H1 (cell line): ENCODE data around the gene IL1RAPL1. TPM values are rescaled to one million over a fixed set of nuclear protein-coding genes. Genes with fewer than 3 reads are reported as not detected.

ENCODE experiments used
- CTCF ChIA-PET: fragments of 300-600 bp; sonication (Branson Sonifier 250); formaldehyde crosslinking; loops from one replicate; lab custom pipeline; 2021; ENCODE audit not compliant: partially characterized antibody; lab: Charles Lee
- POLR2A ChIA-PET: fragments of 300-600 bp; sonication (Branson Sonifier 250); formaldehyde crosslinking; loops from one replicate; lab custom pipeline; 2021; ENCODE audit warnings: inconsistent platforms; ENCODE audit not compliant: partially characterized antibody; lab: Charles Lee
- DNase-seq, 2 experiments: peaks; one replicate each; pipeline versions ENCODE4 v3.0.0 to v3.0.0-alpha.2; 2010 to 2022; ENCODE audit warnings: low spot score in 2 of 2, low read depth in 1 of 2, mixed read lengths in 1 of 2
- FAIRE-seq: peaks from 2 replicates; lab custom pipeline; 2011; peaks lifted over from hg19 to GRCh38; lab: Jason Lieb, UNC
- H2AFZ ChIP-seq: 2 replicates; pipeline ENCODE4 v1.8.1; 2012; ENCODE audit warnings: low read length, inconsistent platforms
- H2AK5ac ChIP-seq: 2 replicates; pipeline ENCODE4 v1.6.1; 2013; ENCODE audit warnings: low read depth, low read length
- H2BK120ac ChIP-seq: replicated peaks from 2 replicates; pipeline ENCODE3; 2013; ENCODE audit warnings: low read depth, low read length, inconsistent platforms
- H2BK12ac ChIP-seq: 2 replicates; pipeline ENCODE4 v1.6.1; 2013; ENCODE audit warnings: low read depth, low read length
- H2BK15ac ChIP-seq: 2 replicates; pipeline ENCODE4 v1.6.1; 2013; ENCODE audit warnings: low read length
- H2BK20ac ChIP-seq: 2 replicates; pipeline ENCODE4 v1.6.1; 2013; ENCODE audit warnings: low read length
- H2BK5ac ChIP-seq: 2 replicates; pipeline ENCODE4 v1.6.1; 2013; ENCODE audit warnings: low read depth, low read length
- H3K14ac ChIP-seq: 2 replicates; pipeline ENCODE4 v1.6.1; 2013; ENCODE audit warnings: inconsistent platforms; ENCODE audit not compliant: insufficient read length
- H3K18ac ChIP-seq: 2 replicates; pipeline ENCODE4 v1.6.1; 2013; ENCODE audit warnings: low read length; ENCODE audit errors: extremely low read depth
- H3K23ac ChIP-seq: 2 replicates; pipeline ENCODE4 v1.6.1; 2013; ENCODE audit warnings: inconsistent platforms; ENCODE audit not compliant: insufficient read length
- H3K23me2 ChIP-seq: 2 replicates; pipeline ENCODE4 v1.6.1; 2013; ENCODE audit warnings: low read depth, low read length
- H3K27ac ChIP-seq: 2 replicates; pipeline ENCODE4 v1.6.1; 2011; ENCODE audit warnings: low read depth, low read length, inconsistent platforms
- H3K27me3 ChIP-seq, 4 experiments: replicated peaks in 1 of 4; 1 replicate in 1 of 4; 2 replicates in 3 of 4; pipeline versions ENCODE4 v1.6.1 to v1.8.1; 2011 to 2013; ENCODE audit warnings: low read length in 3 of 4, mild to moderate bottlenecking in 3 of 4, inconsistent platforms in 2 of 4, mixed read lengths in 2 of 4, moderate library complexity in 1 of 4; ENCODE audit not compliant: control insufficient read depth in 3 of 4, insufficient read depth in 3 of 4; ENCODE audit errors: extremely low read depth in 1 of 4
- H3K36me3 ChIP-seq, 4 experiments: 2 replicates each; pipeline versions ENCODE4 v1.6.1 to v1.8.1; 2011 to 2013; ENCODE audit warnings: mild to moderate bottlenecking in 4 of 4, low read length in 3 of 4, moderate library complexity in 2 of 4, control low read depth in 1 of 4, inconsistent platforms in 1 of 4; ENCODE audit not compliant: insufficient read depth in 4 of 4, control insufficient read depth in 2 of 4
- H3K4ac ChIP-seq: replicated peaks from 2 replicates; pipeline ENCODE3; 2013; ENCODE audit warnings: low read length, low read depth, mixed read lengths, inconsistent platforms; ENCODE audit not compliant: insufficient read length
- H3K4me1 ChIP-seq, 4 experiments: replicated peaks in 1 of 4; 1 replicate in 1 of 4; 2 replicates in 3 of 4; pipeline versions ENCODE4 v1.6.1 to v1.8.1; 2011 to 2013; ENCODE audit warnings: low read length in 3 of 4, inconsistent platforms in 2 of 4, mixed read lengths in 1 of 4; ENCODE audit not compliant: insufficient read depth in 4 of 4, control insufficient read depth in 3 of 4
- H3K4me2 ChIP-seq, 2 experiments: 2 replicates each; pipeline versions ENCODE4 v1.6.1 to v1.8.1; 2011 to 2013; ENCODE audit warnings: low read depth in 2 of 2, low read length in 2 of 2, control low read depth in 1 of 2, inconsistent platforms in 1 of 2, mild to moderate bottlenecking in 1 of 2; ENCODE audit not compliant: insufficient read depth in 1 of 2
- H3K4me3 ChIP-seq, 4 experiments: fragments of 200-600, 300-600 bp in 1 of 4; sonication (generic), shearing (Covaris generic), sonication (Bioruptor Twin) in 1 of 4; 2 replicates each; pipeline versions ENCODE4 v1.5.1 to v1.8.1; 2011 to 2016; ENCODE audit warnings: low read length in 4 of 4, low read depth in 3 of 4, control low read depth in 2 of 4, inconsistent platforms in 2 of 4, mild to moderate bottlenecking in 2 of 4, mixed read lengths in 1 of 4, moderate library complexity in 1 of 4; ENCODE audit not compliant: insufficient read depth in 2 of 4; ENCODE audit errors: extremely low read depth in 1 of 4
- H3K56ac ChIP-seq: replicated peaks from 2 replicates; pipeline ENCODE3; 2013; ENCODE audit warnings: low read depth, mild to moderate bottlenecking, mixed read lengths, low read length, inconsistent platforms; ENCODE audit not compliant: insufficient read length
- H3K79me1 ChIP-seq: 2 replicates; pipeline ENCODE4 v1.6.1; 2013; ENCODE audit warnings: low read depth, low read length, control low read depth
- H3K79me2 ChIP-seq, 2 experiments: 2 replicates each; pipeline versions ENCODE4 v1.6.1 to v1.8.1; 2012 to 2013; ENCODE audit warnings: low read length in 2 of 2, mild to moderate bottlenecking in 2 of 2, inconsistent platforms in 1 of 2; ENCODE audit not compliant: insufficient read depth in 2 of 2, control insufficient read depth in 1 of 2
- H3K9ac ChIP-seq, 4 experiments: replicated peaks in 1 of 4; 1 replicate in 1 of 4; 2 replicates in 3 of 4; pipeline versions ENCODE4 v1.6.1 to v1.8.1; 2011 to 2013; ENCODE audit warnings: low read depth in 3 of 4, low read length in 3 of 4, control low read depth in 2 of 4, mild to moderate bottlenecking in 2 of 4, moderate library complexity in 2 of 4, inconsistent platforms in 1 of 4; ENCODE audit errors: extremely low read depth in 1 of 4
- H3K9me3 ChIP-seq, 2 experiments: 2 replicates each; pipeline versions ENCODE4 v1.6.1 to v1.8.1; 2012 to 2013; ENCODE audit warnings: mild to moderate bottlenecking in 2 of 2, moderate library complexity in 2 of 2, control low read depth in 1 of 2, inconsistent platforms in 1 of 2, low read depth in 1 of 2, low read length in 1 of 2, mixed read lengths in 1 of 2; ENCODE audit not compliant: insufficient read depth in 2 of 2
- H4K20me1 ChIP-seq, 2 experiments: replicated peaks in 1 of 2; 2 replicates each; pipeline versions ENCODE3 to v1.8.1; 2011 to 2013; ENCODE audit warnings: inconsistent platforms in 2 of 2, low read length in 2 of 2, mild to moderate bottlenecking in 1 of 2; ENCODE audit not compliant: insufficient read depth in 2 of 2, control insufficient read depth in 1 of 2
- H4K5ac ChIP-seq: 2 replicates; pipeline ENCODE4 v1.6.1; 2013; ENCODE audit warnings: low read length, low read depth, mixed read lengths, inconsistent platforms; ENCODE audit not compliant: insufficient read length
- H4K8ac ChIP-seq: 2 replicates; pipeline ENCODE4 v1.8.0; 2013; ENCODE audit warnings: mild to moderate bottlenecking, moderate library complexity, low read length, inconsistent platforms; ENCODE audit not compliant: insufficient read depth; ENCODE audit errors: extremely low read depth
- H4K91ac ChIP-seq: replicated peaks from 2 replicates; pipeline ENCODE3; 2013; ENCODE audit warnings: low read length, mixed read lengths, inconsistent platforms; ENCODE audit not compliant: insufficient read length
- BCL11A ChIP-seq, 2 experiments: IDR thresholded peaks; one replicate each; pipeline ENCODE4 v1.6.1; 2011; ENCODE audit warnings: low read depth in 2 of 2, low read length in 2 of 2, mild to moderate bottlenecking in 2 of 2
- CHD1 ChIP-seq: IDR thresholded peaks from 2 replicates; pipeline ENCODE4 v1.6.1; 2012; ENCODE audit warnings: low read depth, low read length, improper control_type of control experiment
- CTBP2 ChIP-seq: IDR thresholded peaks from 2 replicates; pipeline ENCODE4 v1.7.0; 2011; ENCODE audit warnings: borderline replicate concordance, mild to moderate bottlenecking, moderate library complexity, mixed read lengths, low read length; ENCODE audit not compliant: insufficient read depth, insufficient read length
- EZH2 ChIP-seq: fragments of 200-600 bp; sonication (generic); IDR thresholded peaks from 2 replicates; pipeline ENCODE4 v1.7.1; 2012; ENCODE audit warnings: low read depth, mild to moderate bottlenecking, moderate library complexity, low read length, inconsistent platforms; ENCODE audit not compliant: severe bottlenecking
- GTF2F1 ChIP-seq: IDR thresholded peaks from 2 replicates; pipeline ENCODE4 v1.6.1; 2012; ENCODE audit warnings: low read depth, low read length, improper control_type of control experiment, borderline replicate concordance
- NRF1 ChIP-seq: IDR thresholded peaks from 2 replicates; pipeline ENCODE4 v1.6.1; 2011; ENCODE audit warnings: mild to moderate bottlenecking, low read depth, low read length, improper control_type of control experiment
- POLR2AphosphoS5 ChIP-seq: IDR thresholded peaks from 2 replicates; pipeline ENCODE4 v1.6.1; 2011; ENCODE audit warnings: low read depth, low read length
- RFX5 ChIP-seq: IDR thresholded peaks from 2 replicates; pipeline ENCODE4 v1.6.1; 2011; ENCODE audit warnings: low read depth, low read length, improper control_type of control experiment, borderline replicate concordance
- RNF2 ChIP-seq: fragments of 200-900, 300-1000 bp; sonication (generic); IDR thresholded peaks from 2 replicates; pipeline ENCODE4 v1.7.1; 2016; ENCODE audit warnings: borderline replicate concordance, low read depth, mild to moderate bottlenecking, antibody characterized with exemption, low read length; ENCODE audit not compliant: poor library complexity, severe bottlenecking; ENCODE audit errors: missing control alignments
- WGBS, 2 experiments: shearing (Covaris generic) in 1 of 2; methylation state at CpG; one replicate each; pipeline versions ENCODE4 v1.1.6 to v1.1.7; 2013 to 2015; ENCODE audit warnings: low lambda C conversion rate in 2 of 2, mixed read lengths in 2 of 2, inconsistent platforms in 1 of 2, low coverage in 1 of 2, missing lambda C conversion rate in 1 of 2; ENCODE audit not compliant: insufficient replicate concordance in 2 of 2, insufficient coverage in 1 of 2, insufficient read length in 1 of 2; ENCODE audit errors: extremely low coverage in 1 of 2, missing lambda C conversion rate in 1 of 2; 5-methylcytosine and 5-hydroxymethylcytosine counted together
- polyA plus RNA-seq, 7 experiments: library from polyadenylated mRNA; depleted of rRNA in 3 of 7; stranded (reverse) in 5 of 7; unstranded in 2 of 7; fragments of >200 nt in 5 of 7; fragments of 200-250 nt in 2 of 7; gene quantifications; 1 replicate in 5 of 7; 2 replicates in 1 of 7; 4 replicates in 1 of 7; pipeline versions ENCODE4 v1.2.1 to v1.2.3, GENCODE V29; 2011 to 2013; ENCODE audit warnings: missing spikeins in 2 of 7, mixed read lengths in 2 of 7
- total RNA-seq: library from RNA; stranded (reverse); fragmentation: NEBNext Ultra II Directional; extraction: Animal tissue kit (Norgen Biotek cat#: 25700); gene quantifications from 2 replicates; pipeline ENCODE4 v1.2.1, GENCODE V29; 2021

Gene IL1RAPL1
- total and polyA plus RNA-seq, 2 of the 8 experiments (the other 6 are each of a cell fraction or from before 2014, with no cell fraction given), result 0.11 to 0.35 TPM

DNA sequence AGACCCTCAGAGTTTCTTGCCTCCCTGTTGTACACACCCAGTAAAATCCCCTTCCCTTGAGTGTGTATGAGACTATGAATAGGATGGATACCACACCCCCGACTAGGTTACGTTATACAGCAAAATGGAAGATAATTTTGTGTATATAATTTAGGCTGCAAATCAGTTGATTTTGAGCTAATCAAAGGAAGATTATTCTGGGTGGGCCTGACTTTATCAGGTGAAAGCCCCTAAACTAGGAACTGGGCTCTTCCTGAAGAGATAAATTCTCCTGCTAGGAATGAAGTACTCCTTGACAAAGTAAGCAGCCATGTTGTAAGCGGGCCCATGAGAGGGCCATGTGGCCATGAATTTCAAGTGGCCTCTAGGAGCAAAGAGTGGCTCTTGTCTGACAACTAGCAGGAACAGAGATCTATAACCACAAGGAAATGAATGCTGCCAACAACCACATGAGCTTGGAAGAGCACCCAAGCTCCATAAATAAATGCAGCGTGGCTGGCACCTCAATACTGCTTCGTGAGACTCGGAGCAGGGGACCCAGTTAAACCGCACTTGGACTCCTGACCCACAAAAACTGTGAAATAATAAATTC, 646.4 kb downstream of the IL1RAPL1 start:
- FAIRE-seq, result no peak
- no peak overlapping the region for H3K18ac ChIP-seq
- H3K9me3 ChIP-seq, result no peaks in the 10 kb centered on the region
- H3K4me3 ChIP-seq, result no peak overlapping the region
- H3K79me2 ChIP-seq, result no peaks in the 10 kb centered on the region
- no peaks in the 10 kb centered on the region for H3K4me1 ChIP-seq
- no peak overlapping the region for H3K4ac ChIP-seq
- no peak overlapping the region for H3K56ac ChIP-seq
- no peaks in the 10 kb centered on the region for H3K79me1 ChIP-seq
- WGBS, 2 experiments, result 97% methylated on average over 6 of the region's 7 CpGs; no CpG with 5 or more reads in 1 of the 2 experiments
- H3K23ac ChIP-seq, result no peak overlapping the region
- no peak overlapping the region for H4K5ac ChIP-seq
- H3K27ac ChIP-seq, result no peak overlapping the region
- TF ChIP-seq EZH2 (no peak), GTF2F1 (no peak), RNF2 (no peak), POLR2AphosphoS5 (no peak), NRF1 (no peak), CTBP2 (no peak), RFX5 (no peak), CHD1 (no peak), BCL11A (IDR thresholded peaks at IDR 0.05; ENCODE audit: low read depth in 2 of 2, low read length in 2 of 2) (no peak)
- no peak overlapping the region for H2BK5ac ChIP-seq
- no peaks in the 10 kb centered on the region for H3K36me3 ChIP-seq
- H4K91ac ChIP-seq, result no peak overlapping the region
- no peak overlapping the region for H2BK12ac ChIP-seq
- no peak overlapping the region for H2BK15ac ChIP-seq
- H4K20me1 ChIP-seq, result peaks cover 0 to 1% of the 10 kb centered on the region in 2 experiments
- DNase-seq, result no peak
- peaks cover 4 to 23% (median 7%) of the 10 kb centered on the region in 4 experiments; a peak in 6 of 7 replicates for H3K27me3 ChIP-seq
- no peak overlapping the region for H2BK20ac ChIP-seq
- no peak overlapping the region for H4K8ac ChIP-seq
- H3K4me2 ChIP-seq, result no peak overlapping the region
- H2BK120ac ChIP-seq, result no peak overlapping the region
- CTCF ChIA-PET, result no interaction called here
- H2AFZ ChIP-seq, result no peak overlapping the region
- no peaks in the 10 kb centered on the region for H3K23me2 ChIP-seq
- H3K9ac ChIP-seq, result no peak overlapping the region
- H3K14ac ChIP-seq, result no peak overlapping the region
- H2AK5ac ChIP-seq, result no peak overlapping the region
- POLR2A ChIA-PET, result no interaction called here
